Measurements from ENCODE around the gene ZDHHC4.
"Not testable (repeated sequence)": the region's sequence is repeated elsewhere in the genome, so short reads cannot be mapped to it uniquely, and the experiment has no call there.

Gene ZDHHC4

DNA sequence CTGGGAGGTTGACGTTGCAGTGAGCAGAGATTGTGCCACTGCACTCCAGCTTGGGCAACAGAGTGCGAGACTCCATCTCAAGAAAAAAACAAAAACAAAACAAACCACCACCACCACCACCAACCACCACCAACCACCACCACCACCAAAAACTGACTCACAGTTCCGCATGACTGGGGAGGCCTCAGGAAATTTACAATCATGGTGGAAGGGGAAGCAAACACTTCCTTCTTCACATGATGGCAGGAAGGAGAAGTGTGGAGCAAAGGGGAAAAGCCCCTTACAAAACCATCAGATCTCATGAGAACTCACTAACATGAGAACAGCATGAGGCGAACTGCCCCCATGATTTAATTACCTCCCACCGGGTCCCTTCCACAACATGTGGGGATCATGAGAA is 57.7 kb downstream of the ZDHHC4 start:
- not testable (repeated sequence) for DNase-seq (ENCODE audit: low read depth, low spot score)

DNA sequence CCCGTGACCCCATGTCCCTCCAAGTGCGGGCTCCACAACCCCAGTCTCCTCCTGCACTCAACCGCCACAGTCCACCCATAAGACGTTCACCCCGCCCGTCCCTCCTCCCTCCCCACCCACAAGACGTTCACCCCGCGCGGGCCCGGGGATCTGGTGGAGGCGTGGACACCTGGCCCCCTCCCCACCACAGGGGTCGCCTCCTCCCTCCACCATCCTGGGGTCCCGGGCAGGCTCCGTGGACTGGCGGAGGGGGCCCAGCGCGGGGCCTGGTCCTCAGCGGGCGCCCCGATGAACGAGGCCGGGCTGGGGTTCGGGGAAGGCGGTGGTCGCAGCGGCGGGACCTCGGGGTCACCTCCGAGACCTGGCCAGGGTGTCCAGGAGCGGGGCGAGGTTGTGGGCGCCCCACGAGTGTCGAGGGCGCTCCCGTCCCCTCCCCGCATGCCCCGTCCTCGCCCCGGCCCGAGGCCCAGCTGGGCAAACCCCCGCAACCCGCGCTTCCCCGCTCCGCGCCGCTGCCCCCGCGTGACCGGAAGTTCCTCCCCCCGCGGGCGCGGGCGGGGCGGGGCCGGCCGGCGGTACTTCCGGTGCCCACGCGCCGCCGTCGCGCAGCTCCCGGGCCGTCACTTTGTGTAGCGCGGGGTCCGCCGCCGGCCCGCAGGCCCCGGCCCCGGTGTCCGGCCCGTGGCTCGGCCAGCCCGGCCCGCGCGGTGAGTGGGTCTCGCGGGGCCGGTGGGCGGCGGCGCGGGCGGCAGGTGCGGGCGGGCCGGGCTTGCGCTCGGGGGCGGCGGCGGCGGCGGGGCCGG is 59.7 kb downstream of the ZDHHC4 start, which contains the start of gene ZNF316:
ZNF316 (plus strand) TSS at position 578 of the 803 bp plus-strand sequence. CDS start 5,092 bp downstream, outside the sequence.
- DNase-seq (ENCODE audit: low read depth, low spot score): no peak

DNA sequence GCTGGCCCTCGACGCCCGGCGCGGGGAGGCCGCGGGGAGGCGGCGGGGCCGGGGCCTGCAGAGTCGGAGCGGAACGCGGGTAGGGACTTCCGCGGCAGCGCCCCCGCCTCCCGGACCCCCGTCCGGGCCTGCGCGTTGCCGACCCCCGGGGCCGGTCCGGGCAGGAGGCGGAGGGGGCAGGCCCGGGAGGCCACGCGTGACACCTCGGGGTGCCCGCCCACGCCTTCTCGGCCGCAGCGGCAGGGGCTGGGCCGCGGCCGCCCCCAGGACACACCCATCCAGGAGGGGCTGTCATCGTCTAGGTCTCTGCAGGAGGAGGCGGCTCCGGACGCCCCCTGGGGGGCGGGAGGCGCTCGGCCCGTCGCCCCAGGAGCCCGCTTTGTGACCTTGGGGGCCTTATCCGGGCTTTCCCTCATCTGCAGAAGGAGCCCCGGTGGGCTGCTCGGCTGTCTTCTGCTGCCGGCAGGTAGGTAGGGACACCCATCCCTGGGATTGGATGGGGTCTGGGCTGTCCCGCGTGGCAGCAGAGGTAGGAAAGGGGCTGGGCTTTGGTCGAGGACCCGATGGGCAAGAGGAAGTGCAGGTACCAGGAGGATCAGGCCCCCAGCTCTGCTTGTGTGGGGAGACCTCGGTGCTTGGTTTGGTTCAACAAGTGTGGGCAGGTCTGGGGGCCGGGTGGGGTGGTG is 60.4 kb downstream of the ZDHHC4 start:
- DNase-seq (ENCODE audit: low read depth, low spot score): no peak

Measured in smooth muscle cell of the brain vasculature (primary cell).